ENCODE data around the gene TSN. TPM values are rescaled to one million over a fixed set of nuclear protein-coding genes. Genes with fewer than 3 reads are reported as not detected.

TSN gene
- total RNA-seq, 1 donor from 2014 or later, result 42.0 TPM

- DNase-seq, result no peak
Measured at GRCh38 chr2:121746071-121746578, 9.3 kb upstream of the TSN start.

DNA sequence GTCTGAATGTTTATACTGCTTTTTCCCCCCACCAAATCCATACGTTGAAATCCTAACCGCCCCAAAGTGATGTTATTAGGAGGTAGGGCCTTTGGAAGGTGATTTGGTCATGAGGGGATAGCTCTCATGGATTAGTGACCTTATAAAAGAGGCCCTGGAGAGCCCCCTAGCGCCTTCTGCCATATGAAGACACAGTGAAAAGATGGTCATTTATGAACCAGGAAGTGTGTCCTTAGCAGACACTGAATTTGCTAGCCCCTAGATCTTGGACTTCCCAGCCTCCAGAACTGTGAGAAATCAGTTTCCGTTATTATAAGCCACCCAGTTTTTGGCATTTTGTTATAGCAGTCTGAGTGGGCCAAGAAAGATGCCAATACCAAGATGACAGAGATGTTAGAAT lies 7.2 kb upstream of the TSN start:
- DNase-seq, result no peak

GRCh38 chr2:121754851-121755236 lies 607 bp upstream of the TSN start:
- DNase-seq, result no peak

- no peak for DNase-seq
Measured at GRCh38 chr2:121764681-121765228, 9.3 kb downstream of the TSN start.

- DNase-seq, result no peak
Measured at GRCh38 chr2:121766624-121767023, 11.2 kb downstream of the TSN start.

- DNase-seq, result no peak
Measured at GRCh38 chr2:121768143-121768755, 12.8 kb downstream of the TSN start.

DNA sequence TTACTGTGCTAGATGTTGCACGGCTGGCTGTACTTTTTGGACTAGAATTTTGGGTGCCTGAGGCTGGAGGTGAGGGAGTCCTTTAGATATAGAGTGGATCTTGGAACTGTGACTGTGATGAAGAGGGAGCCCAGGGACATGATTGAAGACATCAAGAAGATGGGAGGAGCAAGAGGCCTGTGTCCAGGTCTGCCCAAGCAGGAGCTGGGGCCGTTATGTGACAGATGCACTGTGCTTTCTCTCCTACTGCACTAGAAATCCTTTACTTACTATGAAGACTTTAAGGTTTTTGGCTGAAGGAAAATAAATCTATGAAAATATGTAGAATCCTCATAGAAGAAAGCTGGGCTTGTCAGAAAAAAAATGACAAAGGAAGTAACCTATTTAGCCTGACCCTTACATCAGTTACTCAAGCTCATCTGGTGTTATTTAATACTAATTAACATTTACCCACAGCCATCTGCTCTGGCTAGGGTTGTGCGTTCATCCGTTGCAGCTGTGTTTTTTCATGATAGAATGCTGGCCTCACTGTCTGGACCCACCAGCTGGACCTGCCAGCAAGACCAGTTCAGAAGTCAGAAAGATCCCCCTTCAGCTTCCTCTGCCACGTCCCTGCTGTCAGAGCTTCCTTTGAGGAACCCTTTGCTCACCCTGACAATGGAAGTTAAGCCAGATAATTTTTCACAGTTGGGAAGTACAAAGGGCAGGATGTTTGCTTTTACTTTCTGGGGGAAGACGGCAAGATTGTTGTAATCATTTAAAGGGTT lies 16.7 kb downstream of the TSN start:
- no peak for DNase-seq

- DNase-seq, result no peak
Measured at GRCh38 chr2:121774235-121774634, 18.8 kb downstream of the TSN start.

DNA sequence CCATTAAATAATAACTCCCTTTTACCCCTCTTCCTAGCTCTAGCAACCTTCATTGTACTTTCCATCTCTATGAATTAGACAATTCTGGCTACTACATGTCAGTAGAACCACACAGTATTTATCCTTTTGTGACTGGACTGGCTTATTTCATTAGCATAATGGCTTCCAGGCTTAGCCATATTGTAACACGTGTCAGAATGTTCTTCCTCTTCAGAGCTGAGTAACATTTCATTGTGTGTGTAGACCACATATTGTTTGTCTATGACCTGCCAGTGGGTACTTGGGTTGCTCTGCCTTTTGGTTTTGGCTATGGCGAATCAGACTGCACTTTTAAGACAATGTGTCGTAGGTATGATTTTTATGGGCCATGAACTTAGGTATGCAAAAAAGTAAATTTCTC lies 20.9 kb downstream of the TSN start:
- no peak for DNase-seq

- no peak for DNase-seq
Measured at GRCh38 chr2:121776885-121777698, 21.6 kb downstream of the TSN start.

DNA sequence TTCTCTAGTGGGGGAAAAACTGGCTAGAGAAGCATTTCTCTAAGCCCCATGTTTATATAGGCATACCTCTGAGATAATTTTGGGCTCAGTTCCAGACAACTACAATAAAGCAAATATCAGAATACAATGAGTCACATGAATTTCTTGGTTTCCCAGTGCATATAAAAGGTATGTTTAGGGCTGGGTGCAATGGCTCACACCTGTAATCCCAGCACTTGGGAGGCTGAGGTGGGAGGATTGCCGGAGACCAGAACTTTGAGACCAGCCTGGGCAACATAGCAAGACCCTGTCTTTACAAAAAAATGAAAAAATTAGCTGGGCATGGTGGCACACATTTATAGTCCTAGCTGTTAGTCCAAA lies 22.2 kb downstream of the TSN start:
- DNase-seq, result no peak

GRCh38 chr2:121778741-121779487 lies 23.5 kb downstream of the TSN start:
- no peak for DNase-seq

DNA sequence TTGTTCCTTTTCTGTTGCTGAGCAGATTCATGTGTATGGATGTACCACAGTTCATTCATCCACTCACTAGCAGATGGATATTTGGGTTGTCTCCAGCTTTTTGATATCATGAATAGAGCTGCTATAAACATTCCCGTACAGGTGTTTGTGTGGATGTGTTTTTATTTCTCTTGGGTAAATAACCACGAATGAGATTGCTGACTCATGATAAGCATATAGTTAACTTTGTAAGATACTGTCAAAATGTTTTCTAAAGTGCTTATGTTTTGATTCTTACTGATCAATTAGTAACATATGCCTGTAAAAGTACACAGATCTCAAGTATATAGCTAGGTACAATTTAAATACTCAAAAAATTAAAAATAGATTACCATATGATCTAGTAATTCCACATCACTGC lies 27.7 kb downstream of the TSN start:
- no peak for DNase-seq

- DNase-seq, result no peak
Measured at GRCh38 chr2:121788685-121789084, 33.2 kb downstream of the TSN start.

- DNase-seq, result no peak
Measured at GRCh38 chr2:121790276-121790956, 35.0 kb downstream of the TSN start.

DNA sequence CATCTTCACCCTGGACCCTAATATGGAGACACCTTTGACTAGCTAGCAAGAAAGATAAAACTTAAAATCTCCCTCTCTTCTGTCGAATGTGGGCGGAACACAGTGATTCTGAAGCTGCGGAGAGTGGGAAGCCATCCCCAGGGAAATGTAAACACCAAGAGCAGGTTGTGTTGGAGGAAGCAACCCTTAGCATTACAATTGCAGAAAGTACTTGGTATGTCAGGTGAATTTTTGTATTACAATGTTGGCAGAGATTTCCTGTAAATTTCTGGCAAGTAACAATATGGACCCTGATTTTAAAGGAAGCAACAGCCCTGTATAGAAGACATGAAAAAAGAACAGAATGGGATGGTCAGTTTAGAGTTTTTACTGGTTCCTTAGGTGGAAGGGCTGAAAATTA lies 35.8 kb downstream of the TSN start:
- no peak for DNase-seq

- DNase-seq, result no peak
Measured at GRCh38 chr2:121791801-121792221, 36.4 kb downstream of the TSN start.

- no peak for DNase-seq
Measured at GRCh38 chr2:121793816-121794215, 38.4 kb downstream of the TSN start.

DNA sequence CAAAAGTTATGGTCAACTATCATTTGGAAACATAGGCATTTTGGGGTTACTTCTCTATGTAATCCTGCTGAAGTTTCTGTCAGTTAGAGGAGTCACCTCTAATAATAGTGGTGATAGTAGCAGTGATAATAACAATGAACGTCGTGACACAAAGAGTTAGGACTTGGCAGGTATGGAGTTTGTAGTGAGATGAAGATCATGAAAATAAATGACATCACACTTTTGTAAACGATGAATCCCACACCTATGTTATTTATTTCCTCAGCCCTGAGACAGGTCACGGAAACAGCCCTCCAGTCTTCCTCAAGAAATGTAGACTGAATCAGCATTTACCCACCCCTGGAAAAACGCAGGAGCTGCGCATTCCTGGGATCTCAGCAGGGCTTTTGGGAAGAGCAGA lies 38.8 kb downstream of the TSN start:
- DNase-seq, result no peak

DNA sequence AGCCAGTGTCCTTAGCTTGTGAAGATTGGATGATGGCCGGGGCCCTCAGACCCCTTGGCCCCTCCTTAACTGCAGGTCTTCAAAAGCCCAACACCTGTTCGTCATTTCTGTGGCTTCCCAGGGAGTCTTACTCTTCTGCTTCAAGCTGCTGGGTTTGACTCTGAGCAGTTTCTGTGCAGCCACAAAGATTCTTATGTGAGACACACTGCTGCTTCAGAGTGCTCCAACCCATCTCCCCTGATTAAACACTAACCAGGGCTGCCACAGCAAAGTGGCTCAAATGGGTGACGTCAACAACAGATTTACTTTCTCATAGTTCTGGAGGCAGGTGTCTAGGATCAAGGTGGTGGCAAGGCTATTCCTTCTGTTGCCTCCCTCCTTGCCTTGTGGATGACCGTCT lies 40.8 kb downstream of the TSN start:
- no peak for DNase-seq

DNA sequence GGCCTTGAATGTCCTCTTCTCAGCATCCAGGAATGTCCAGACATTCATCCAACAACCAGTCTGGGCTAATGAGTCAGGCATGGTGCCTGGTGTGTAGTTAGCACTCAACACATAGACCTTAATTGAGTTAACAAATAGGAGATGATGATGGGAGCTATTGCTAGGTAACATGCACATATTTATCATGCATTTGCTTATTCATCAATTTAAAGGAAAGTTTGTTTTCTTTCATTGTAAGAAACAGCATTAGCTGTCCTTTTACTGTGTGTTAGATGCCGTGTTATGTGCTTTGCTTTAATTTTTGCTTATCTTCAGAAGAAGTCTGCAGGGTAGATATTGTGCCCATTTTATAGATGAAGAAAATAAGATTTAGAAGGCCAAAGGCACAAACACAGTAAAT lies 43.2 kb downstream of the TSN start:
- no peak for DNase-seq

GRCh38 chr2:121801916-121802315 lies 46.5 kb downstream of the TSN start:
- DNase-seq, result no peak
